Measurements from ENCODE around the gene AEN. TPM values are rescaled to one million over a fixed set of nuclear protein-coding genes. Genes with fewer than 3 reads are reported as not detected.

The AEN gene
- total and polyA plus RNA-seq, 2 of the 8 experiments (the other 6 are each of a cell fraction or from before 2014, with no cell fraction given): 112 to 122 TPM

GRCh38 chr15:88644741-88645140 lies 23.6 kb downstream of the AEN start (continued):
- TF ChIP-seq CEBPB (IDR thresholded peaks at IDR 0.05; ENCODE audit: low read depth, low read length): no peak
- TF ChIP-seq SIX5 (IDR thresholded peaks at IDR 0.05; ENCODE audit: low read depth, low read length): no peak
